T-cell (primary cell): Measurements from ENCODE around the gene AFF1. TPM values are rescaled to one million over a fixed set of nuclear protein-coding genes. Genes with fewer than 3 reads are reported as not detected.

ENCODE experiments used
- ATAC-seq, 4 experiments: fragments of 200-7000 bp in 3 of 4; fragments of 150-1000 bp in 1 of 4; cut with Tn5 transposase; replicated peaks in 1 of 4; 1 replicate in 3 of 4; 2 replicates in 1 of 4; pipeline ENCODE4 v1.10.0; 2021; ENCODE audit warnings: moderate library complexity in 3 of 4, mild to moderate bottlenecking in 2 of 4, moderate number of reproducible peaks in 1 of 4
- CTCF ChIA-PET, 2 donors: fragments of 300-600 bp; sonication (Branson Sonifier 250); formaldehyde crosslinking; loops; one replicate each; lab custom pipeline; 2022; ENCODE audit warnings: antibody characterized with exemption in 2 of 2; lab: Charles Lee
- POLR2A ChIA-PET, 2 donors: fragments of 300-600 bp; sonication (Branson Sonifier 250); formaldehyde crosslinking; loops; one replicate each; lab custom pipeline; 2022; ENCODE audit warnings: antibody characterized with exemption in 2 of 2; lab: Charles Lee
- DNase-seq, 35 experiments: peaks; one replicate each; pipeline versions ENCODE4 v3.0.0 to v3.0.0-alpha.2; 2013 to 2023
- H3K27ac ChIP-seq: one replicate; pipeline ENCODE4 v1.5.1; 2013; ENCODE audit warnings: low read length
- H3K27me3 ChIP-seq, 2 experiments: replicated peaks in 1 of 2; 1 replicate in 1 of 2; 2 replicates in 1 of 2; pipeline versions ENCODE4 v1.6.1 to v1.7.0; 2013; ENCODE audit warnings: low read length in 1 of 2, mixed read lengths in 1 of 2; ENCODE audit not compliant: control insufficient read depth in 2 of 2, insufficient read depth in 2 of 2; ENCODE audit errors: extremely low read depth in 1 of 2
- H3K36me3 ChIP-seq, 2 donors: 1 replicate in 1 of 2; 2 replicates in 1 of 2; pipeline versions ENCODE4 v1.6.1 to v1.7.0; 2013; ENCODE audit warnings: low read length in 1 of 2; ENCODE audit not compliant: control insufficient read depth in 2 of 2, insufficient read depth in 1 of 2; ENCODE audit errors: extremely low read depth in 1 of 2
- H3K4me1 ChIP-seq, 2 experiments: 1 replicate in 1 of 2; 2 replicates in 1 of 2; pipeline versions ENCODE4 v1.6.1 to v1.7.0; 2013; ENCODE audit warnings: low read length in 2 of 2, mixed read lengths in 1 of 2; ENCODE audit not compliant: insufficient read depth in 2 of 2, control insufficient read depth in 1 of 2; ENCODE audit errors: extremely low read depth in 1 of 2
- H3K4me3 ChIP-seq, 2 donors: 1 replicate in 1 of 2; 2 replicates in 1 of 2; pipeline versions ENCODE4 v1.5.1 to v1.7.0; 2013; ENCODE audit warnings: mild to moderate bottlenecking in 2 of 2, low read length in 1 of 2, moderate library complexity in 1 of 2; ENCODE audit not compliant: control insufficient read depth in 1 of 2; ENCODE audit errors: extremely low read depth in 1 of 2
- H3K9me3 ChIP-seq: 2 replicates; pipeline ENCODE4 v1.7.0; 2013
- H3K27ac Mint-ChIP-seq, 2 donors: one replicate each; pipeline ENCODE4 v1.8.0; 2020 to 2021; ENCODE audit warnings: mild to moderate bottlenecking in 2 of 2, mixed read lengths in 2 of 2
- H3K27me3 Mint-ChIP-seq, 2 donors: one replicate each; pipeline ENCODE4 v1.8.0; 2021 to 2022; ENCODE audit warnings: mixed read lengths in 2 of 2
- H3K36me3 Mint-ChIP-seq: one replicate; pipeline ENCODE4 v1.8.0; 2021; ENCODE audit warnings: mixed read lengths
- H3K4me1 Mint-ChIP-seq, 3 donors: one replicate each; pipeline ENCODE4 v1.8.0; 2020 to 2022; ENCODE audit warnings: mixed read lengths in 3 of 3, mild to moderate bottlenecking in 1 of 3
- H3K4me3 Mint-ChIP-seq, 3 donors: one replicate each; pipeline ENCODE4 v1.8.0; 2020 to 2022; ENCODE audit warnings: mild to moderate bottlenecking in 3 of 3, mixed read lengths in 3 of 3, moderate library complexity in 3 of 3
- H3K9me3 Mint-ChIP-seq, 3 donors: one replicate each; pipeline ENCODE4 v1.8.0; 2020 to 2022; ENCODE audit warnings: mixed read lengths in 3 of 3
- WGBS: methylation state at CpG from one replicate; pipeline ENCODE4 v1.1.5; 2013; ENCODE audit warnings: missing lambda C conversion rate; ENCODE audit not compliant: insufficient coverage; 5-methylcytosine and 5-hydroxymethylcytosine counted together
- total RNA-seq, 35 experiments: library from RNA in 6 of 35; stranded (reverse) in 6 of 35; fragments of 120-200 nt in 1 of 35; gene quantifications; one replicate each; pipeline versions ENCODE4 v1.2.1 to v1.2.4 and lab custom pipeline; 2013 to 2026

Gene AFF1
- total RNA-seq, 5 donors from 2014 or later (not counting 1 experiment from before 2014, with no cell fraction given): 65.3 to 112 (median 93.4) TPM

DNA sequence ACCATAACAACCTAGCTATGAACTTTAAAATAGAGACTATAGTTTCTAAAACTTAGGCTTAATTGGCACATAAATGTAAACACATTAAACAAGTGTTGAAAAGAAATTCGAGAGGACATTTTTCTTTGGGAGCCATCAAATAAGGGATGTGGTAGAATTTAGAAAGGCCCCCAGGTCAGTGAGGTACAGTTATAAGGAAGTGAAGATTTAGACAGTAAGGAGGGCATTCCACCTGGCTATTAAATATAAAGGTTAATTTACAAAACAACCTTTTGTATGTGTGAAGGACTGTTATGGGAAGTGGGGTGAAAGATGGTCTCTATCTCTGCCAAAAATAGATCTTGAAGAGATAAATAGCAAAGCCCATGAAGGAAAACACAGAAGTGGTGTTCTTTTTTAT lies 83.9 kb downstream of the AFF1 start:
- Mint-ChIP-seq H3K27me3 (no peaks in the 10 kb centered on the region), H3K27ac (peak overlapping the region; percentile 53 to 54), H3K9me3 (peaks cover 0 to 3% (median 0%) of the 10 kb centered on the region in 3 donors), H3K36me3 (peaks cover 2% of the 10 kb centered on the region), H3K4me1 (peaks cover 76 to 86% (median 84%) of the 10 kb centered on the region in 3 donors), H3K4me3 (peak overlapping the region in 1 of 3 donors; percentile 50)
- no peak for DNase-seq
- H3K36me3 ChIP-seq: no peaks in the 10 kb centered on the region
- H3K27ac ChIP-seq: no peak overlapping the region
- CTCF ChIA-PET: interaction anchor here in 1 of 2 donors (1.0 kb wide), 1 partner anchor 83 kb away, joined by 3 read pairs; no protein-coding TSS in a partner anchor
- POLR2A ChIA-PET: interaction anchor here in 1 of 2 donors (1.1 kb wide), 1 partner anchor 13 kb away, joined by 4 read pairs; no protein-coding TSS in a partner anchor
- no peaks in the 10 kb centered on the region for H3K9me3 ChIP-seq
- no peaks in the 10 kb centered on the region for H3K27me3 ChIP-seq
- no peak overlapping the region for H3K4me3 ChIP-seq
- WGBS: no CpG with 5 or more reads among the region's 1 CpG
- ATAC-seq: no peak
- H3K4me1 ChIP-seq: peaks cover 8 to 48% of the 10 kb centered on the region in 2 experiments

DNA sequence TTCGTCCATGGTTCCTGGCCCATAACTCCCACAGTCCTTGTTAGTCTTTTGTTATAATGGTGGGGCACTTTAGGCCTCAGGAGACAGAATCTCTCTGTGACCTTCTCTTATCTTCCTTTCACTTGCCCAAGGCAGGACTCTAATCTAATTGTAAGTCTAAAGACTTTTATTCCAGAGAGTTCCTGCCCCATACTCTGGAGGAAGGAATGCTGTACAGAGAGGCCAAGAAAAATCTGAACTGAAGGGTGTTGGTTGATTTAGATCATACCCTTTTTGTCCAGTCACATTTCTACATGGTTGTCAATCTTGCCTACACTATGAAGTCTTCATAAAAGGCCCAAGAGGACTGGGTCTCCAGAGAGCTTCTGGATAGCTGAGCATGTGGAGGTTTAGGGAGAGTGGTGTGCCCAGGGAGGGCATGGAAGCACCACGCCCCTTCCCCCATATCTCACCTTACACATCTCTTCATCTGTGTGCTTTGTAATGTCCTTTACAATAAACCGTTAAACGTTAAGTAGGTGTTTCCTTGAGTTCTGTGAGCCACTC lies 84.5 kb downstream of the AFF1 start:
- ChIA-PET CTCF (no interaction called here), POLR2A (no interaction called here)
- peak in 1 of 4 experiments; percentile 8 for ATAC-seq
- Mint-ChIP-seq H3K9me3 (peaks cover 0 to 3% (median 0%) of the 10 kb centered on the region in 3 donors), H3K27me3 (no peaks in the 10 kb centered on the region), H3K27ac (peak overlapping the region; percentile 53 to 54), H3K4me1 (peaks cover 76 to 86% (median 84%) of the 10 kb centered on the region in 3 donors), H3K36me3 (peaks cover 2% of the 10 kb centered on the region), H3K4me3 (peak overlapping the region in 2 of 3 donors; percentile 1 to 30)
- no peaks in the 10 kb centered on the region for H3K36me3 ChIP-seq
- H3K4me3 ChIP-seq: no peak overlapping the region
- no peak for DNase-seq
- WGBS: 100% methylated on average over 2 of the region's 4 CpGs
- H3K27me3 ChIP-seq: no peaks in the 10 kb centered on the region
- H3K9me3 ChIP-seq: no peaks in the 10 kb centered on the region
- H3K4me1 ChIP-seq: peaks cover 8 to 42% of the 10 kb centered on the region in 2 experiments
- H3K27ac ChIP-seq: no peak overlapping the region

DNA sequence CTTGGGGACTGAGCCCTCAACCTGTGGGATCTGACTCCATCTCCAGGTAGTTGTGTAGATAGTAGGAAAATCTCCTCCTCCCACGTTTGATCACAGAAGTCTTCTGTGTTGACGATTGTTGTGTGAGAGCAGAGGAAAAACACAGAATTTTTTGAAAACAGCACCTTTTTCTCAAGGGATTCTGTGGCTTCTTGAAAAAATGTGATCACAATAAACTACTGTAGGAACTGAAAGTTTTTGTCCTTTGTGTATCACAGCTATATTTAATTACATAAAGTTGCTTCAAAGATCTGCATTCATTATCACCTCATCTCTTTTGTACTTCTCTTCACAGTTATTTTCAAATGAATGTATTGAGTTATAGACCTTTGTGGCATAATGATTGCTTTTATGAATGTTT lies 85.1 kb downstream of the AFF1 start:
- Histone ChIP-seq H3K4me3 (no peak overlapping the region), H3K27me3 (no peaks in the 10 kb centered on the region), H3K9me3 (no peaks in the 10 kb centered on the region), H3K27ac (no peak overlapping the region), H3K36me3 (no peaks in the 10 kb centered on the region), H3K4me1 (peaks cover 8 to 37% of the 10 kb centered on the region in 2 experiments)
- H3K4me3 Mint-ChIP-seq: peak overlapping the region in 1 of 3 donors; percentile 30
- POLR2A ChIA-PET: no interaction called here
- no peaks in the 10 kb centered on the region for H3K27me3 Mint-ChIP-seq
- H3K27ac Mint-ChIP-seq: peak overlapping the region; percentile 53 to 54
- H3K9me3 Mint-ChIP-seq: peaks cover 0 to 3% (median 0%) of the 10 kb centered on the region in 3 donors
- H3K4me1 Mint-ChIP-seq: peaks cover 74 to 82% (median 81%) of the 10 kb centered on the region in 3 donors
- CTCF ChIA-PET: no interaction called here
- peaks cover 4% of the 10 kb centered on the region for H3K36me3 Mint-ChIP-seq
- DNase-seq (no peak), ATAC-seq (peak in 1 of 4 experiments; percentile 23)
- no CpG with 5 or more reads among the region's 2 CpGs for WGBS

GRCh38 chr4:87024201-87024600 lies 89.4 kb downstream of the AFF1 start:
- H3K4me3 Mint-ChIP-seq: no peak overlapping the region
- H3K4me3 ChIP-seq: no peak overlapping the region
- 100% methylated on average over 1 of the region's 1 CpG for WGBS
- H3K4me1 ChIP-seq: peaks cover 11 to 20% of the 10 kb centered on the region in 2 experiments
- no peak for ATAC-seq
- POLR2A ChIA-PET: interaction anchor here in 1 of 2 donors (0.5 kb wide), 1 partner anchor 17 kb away, joined by 3 read pairs; no protein-coding TSS in a partner anchor
- no peak overlapping the region for H3K27ac ChIP-seq
- DNase-seq: no peak
- H3K9me3 Mint-ChIP-seq: no peaks in the 10 kb centered on the region
- peaks cover 7% of the 10 kb centered on the region for H3K36me3 Mint-ChIP-seq
- peaks cover 66 to 76% (median 72%) of the 10 kb centered on the region in 3 donors for H3K4me1 Mint-ChIP-seq
- no peak overlapping the region for H3K27ac Mint-ChIP-seq
- CTCF ChIA-PET: no interaction called here
- H3K27me3 ChIP-seq: no peaks in the 10 kb centered on the region
- H3K36me3 ChIP-seq: no peaks in the 10 kb centered on the region
- H3K27me3 Mint-ChIP-seq: no peaks in the 10 kb centered on the region
- no peaks in the 10 kb centered on the region for H3K9me3 ChIP-seq

GRCh38 chr4:87025023-87025613 lies 90.3 kb downstream of the AFF1 start:
- POLR2A ChIA-PET: interaction anchor here in 1 of 2 donors (0.5 kb wide), 1 partner anchor 16 kb away, joined by 3 read pairs; no protein-coding TSS in a partner anchor
- CTCF ChIA-PET: no interaction called here
- no peak for ATAC-seq
- Histone ChIP-seq H3K4me1 (peaks cover 6 to 11% of the 10 kb centered on the region in 2 experiments), H3K9me3 (no peaks in the 10 kb centered on the region), H3K36me3 (no peaks in the 10 kb centered on the region), H3K27ac (no peak overlapping the region), H3K27me3 (no peaks in the 10 kb centered on the region), H3K4me3 (no peak overlapping the region)
- Mint-ChIP-seq H3K4me3 (no peak overlapping the region), H3K36me3 (peaks cover 11% of the 10 kb centered on the region), H3K4me1 (peaks cover 56 to 76% (median 63%) of the 10 kb centered on the region in 3 donors), H3K27ac (no peak overlapping the region), H3K27me3 (no peaks in the 10 kb centered on the region), H3K9me3 (no peaks in the 10 kb centered on the region)
- no peak for DNase-seq
- WGBS: 100% methylated on average over 2 of the region's 5 CpGs

DNA sequence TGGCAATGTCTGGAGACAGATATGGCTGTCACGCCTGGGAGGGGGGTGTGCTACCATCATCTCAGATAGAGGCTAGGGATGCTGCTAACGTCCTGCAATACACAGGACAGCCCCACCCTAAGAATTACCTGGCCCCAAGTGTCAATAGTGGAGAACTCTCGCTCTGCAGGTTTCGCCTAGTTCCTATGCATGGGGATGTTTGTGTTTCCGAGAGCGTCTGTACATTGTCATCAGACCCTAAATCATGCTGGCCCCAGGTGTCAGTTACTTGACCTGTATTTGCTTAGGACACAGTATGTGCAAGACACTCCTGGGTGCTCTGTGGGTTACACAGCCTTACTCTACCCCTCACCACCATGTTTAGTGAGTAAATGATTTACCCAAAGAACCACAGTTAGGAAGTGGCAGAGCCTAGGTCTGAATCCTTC lies 90.8 kb downstream of the AFF1 start:
- H3K36me3 Mint-ChIP-seq: peaks cover 11% of the 10 kb centered on the region
- no peaks in the 10 kb centered on the region for H3K9me3 Mint-ChIP-seq
- Histone ChIP-seq H3K4me3 (no peak overlapping the region), H3K9me3 (no peaks in the 10 kb centered on the region), H3K27me3 (no peaks in the 10 kb centered on the region), H3K36me3 (no peaks in the 10 kb centered on the region), H3K4me1 (peaks cover 7% of the 10 kb centered on the region in 2 experiments), H3K27ac (no peak overlapping the region)
- H3K4me3 Mint-ChIP-seq: no peak overlapping the region
- H3K27me3 Mint-ChIP-seq: no peaks in the 10 kb centered on the region
- H3K27ac Mint-ChIP-seq: no peak overlapping the region
- POLR2A ChIA-PET: no interaction called here
- DNase-seq (no peak), ATAC-seq (no peak)
- H3K4me1 Mint-ChIP-seq: peaks cover 51 to 71% (median 57%) of the 10 kb centered on the region in 3 donors
- CTCF ChIA-PET: interaction anchor here in 1 of 2 donors (0.7 kb wide), 1 partner anchor 28 kb away, joined by 11 read pairs; no protein-coding TSS in a partner anchor
- no CpG with 5 or more reads among the region's 6 CpGs for WGBS
